ENCODE data around the gene SPAG6. TPM values are rescaled to one million over a fixed set of nuclear protein-coding genes. Genes with fewer than 3 reads are reported as not detected.

The SPAG6 gene
- total and polyA plus RNA-seq, 9 of the 15 experiments (the other 6 are each of a cell fraction or from before 2014, with no cell fraction given): 3.5 to 23.1 (median 11.8) TPM

- TF ChIP-seq TAF1 (IDR thresholded peaks at IDR 0.05; ENCODE audit: control insufficient read depth, extremely low read depth, insufficient read depth, low read length, severe bottlenecking): peak; percentile 65
- TF ChIP-seq POLR2G (IDR thresholded peaks at IDR 0.05; ENCODE audit: low read depth, low read length): peak; percentile 92
- TF ChIP-seq TBL1XR1 (IDR thresholded peaks at IDR 0.05; ENCODE audit: low read length in 2 of 2): 0 out of 4 replicates have a peak, but pooled peaks of 1 of the 2 experiments have one; percentile 53
- TF ChIP-seq HMG20A (CRISPR knock-in tag; conservative IDR thresholded peaks at IDR 0.05): no peak
- peak; percentile 54; the same call in 1 of the 2 replicates for TF ChIP-seq NR4A1 (CRISPR knock-in tag; IDR thresholded peaks at IDR 0.05)
- TF ChIP-seq NR4A1 (tag; IDR thresholded peaks at IDR 0.05): no peak
- TF ChIP-seq NCOA2 (IDR thresholded peaks at IDR 0.05; ENCODE audit: partially characterized antibody in 2 of 2): no peak
- TF ChIP-seq PTBP1 (IDR thresholded peaks at IDR 0.05; ENCODE audit: low read depth, low read length): peak; percentile 91
- TF ChIP-seq ZBED1 (IDR thresholded peaks at IDR 0.05): 0 out of 2 replicates have a peak, but pooled peaks have one; percentile 72
- peak; percentile 59 for TF ChIP-seq GMEB1 (CRISPR knock-in tag; IDR thresholded peaks at IDR 0.05)
- no peak for TF ChIP-seq EHMT2 (IDR thresholded peaks at IDR 0.05)
- no peak for TF ChIP-seq SREBF1 (IDR thresholded peaks at IDR 0.05; ENCODE audit: borderline replicate concordance, low read depth, low read length)
- TF ChIP-seq ID3 (CRISPR knock-in tag; IDR thresholded peaks at IDR 0.05): no peak
- no peak for TF ChIP-seq ID3 (tag; IDR thresholded peaks at IDR 0.05)
- TF ChIP-seq ZNF316 (IDR thresholded peaks at IDR 0.05): no peak
- 0 out of 2 replicates have a peak, but pooled peaks have one; percentile 61 for TF ChIP-seq ELF4 (CRISPR knock-in tag; IDR thresholded peaks at IDR 0.05)
- TF ChIP-seq EGR1 (conservative IDR thresholded peaks at IDR 0.05): peak; percentile 99
- no peak for TF ChIP-seq KAT8 (IDR thresholded peaks at IDR 0.05; ENCODE audit: low read depth)
- peak; percentile 91 for TF ChIP-seq CXXC5 (CRISPR knock-in tag; IDR thresholded peaks at IDR 0.05)
- peak; percentile 66; the same call in 1 of the 2 replicates for TF ChIP-seq ETS1 (conservative IDR thresholded peaks at IDR 0.05; ENCODE audit: control insufficient read depth, low read depth, low read length)
- TF ChIP-seq THRB (CRISPR knock-in tag; conservative IDR thresholded peaks at IDR 0.05): 0 out of 2 replicates have a peak, but pooled peaks have one; percentile 42
- TF ChIP-seq STAT5A (IDR thresholded peaks at IDR 0.05; ENCODE audit: borderline replicate concordance, low read length): no peak
These were observed 24.0 kb upstream of the SPAG6 start (continued) for GRCh38 chr10:22321156-22321923.
